Karpas-422 (cell line): ENCODE measurements around the gene SLC2A13. TPM values are rescaled to one million over a fixed set of nuclear protein-coding genes. Genes with fewer than 3 reads are reported as not detected.

ENCODE experiments used
- DNase-seq: peaks from one replicate; pipeline ENCODE4 v3.0.0-alpha.2; 2015
- H2AFZ ChIP-seq: fragments of 200-600 bp; sonication (generic); 2 replicates; pipeline ENCODE4 v1.6.1; 2014; ENCODE audit warnings: antibody characterized with exemption, low read length, mixed read lengths
- H3K27ac ChIP-seq: fragments of 200-600 bp; sonication (generic); 2 replicates; pipeline ENCODE4 v1.5.1; 2014; ENCODE audit warnings: mild to moderate bottlenecking, low read length, moderate library complexity
- H3K27me3 ChIP-seq: fragments of 200-600 bp; sonication (generic); 2 replicates; pipeline ENCODE4 v1.6.1; 2014; ENCODE audit warnings: low read length, mixed read lengths
- H3K36me3 ChIP-seq: fragments of 200-600 bp; sonication (generic); 2 replicates; pipeline ENCODE4 v1.6.1; 2014; ENCODE audit warnings: low read length, mixed read lengths; ENCODE audit not compliant: insufficient read depth
- H3K4me1 ChIP-seq: fragments of 200-600 bp; sonication (generic); 2 replicates; pipeline ENCODE4 v1.6.1; 2014; ENCODE audit warnings: mild to moderate bottlenecking, low read length, mixed read lengths
- H3K4me2 ChIP-seq: fragments of 200-600 bp; sonication (generic); 2 replicates; pipeline ENCODE4 v1.6.1; 2014; ENCODE audit warnings: low read length, low read depth, mild to moderate bottlenecking; ENCODE audit not compliant: poor library complexity, severe bottlenecking
- H3K4me3 ChIP-seq: fragments of 200-600 bp; sonication (generic); 2 replicates; pipeline ENCODE4 v1.5.1; 2014; ENCODE audit warnings: mild to moderate bottlenecking, antibody characterized with exemption, low read length, mixed read lengths
- H3K79me2 ChIP-seq: fragments of 200-600 bp; sonication (generic); 2 replicates; pipeline ENCODE4 v1.6.1; 2014; ENCODE audit warnings: mild to moderate bottlenecking, low read length, mixed read lengths
- H3K9ac ChIP-seq: fragments of 200-600 bp; sonication (generic); 2 replicates; pipeline ENCODE4 v1.6.0; 2014; ENCODE audit warnings: low read length
- H3K9me2 ChIP-seq: fragments of 200-600 bp; sonication (generic), shearing (Covaris generic); replicated peaks from 2 replicates; pipeline ENCODE4 v1.6.0; 2014; ENCODE audit warnings: mild to moderate bottlenecking, low read length, moderate library complexity; ENCODE audit not compliant: insufficient read depth
- H3K9me3 ChIP-seq: fragments of 300-700, 200-600 bp; sonication (generic); 2 replicates; pipeline ENCODE4 v1.6.1; 2014; ENCODE audit warnings: low read length, mixed read lengths
- H4K20me1 ChIP-seq: fragments of 200-600 bp; sonication (generic); 2 replicates; pipeline ENCODE4 v1.6.1; 2014; ENCODE audit warnings: mild to moderate bottlenecking, antibody characterized with exemption, low read length, low read depth; ENCODE audit not compliant: insufficient read depth
- total RNA-seq: library from RNA; depleted of rRNA; stranded (reverse); fragments of >200 nt; shearing (Covaris generic); gene quantifications from 2 replicates; pipeline ENCODE4 v1.2.3, GENCODE V29; 2014; ENCODE audit warnings: low replicate concordance

Gene SLC2A13
- total RNA-seq, 1 experiment from 2014 or later = 0.89 TPM

GRCh38 chr12:39839072-39839471 lies 266.8 kb downstream of the SLC2A13 start:
- H3K9me3 ChIP-seq = no peaks in the 10 kb centered on the region; the same call in 1 of the 2 replicates
- no peaks in the 10 kb centered on the region for H3K4me1 ChIP-seq
- H3K4me3 ChIP-seq = no peak overlapping the region
- no peak overlapping the region for H3K27ac ChIP-seq
- no peaks in the 10 kb centered on the region for H3K9me2 ChIP-seq
- no peaks in the 10 kb centered on the region for H3K79me2 ChIP-seq
- H3K36me3 ChIP-seq = no peaks in the 10 kb centered on the region
- H3K4me2 ChIP-seq = no peak overlapping the region
- H4K20me1 ChIP-seq = no peaks in the 10 kb centered on the region
- no peaks in the 10 kb centered on the region for H3K27me3 ChIP-seq
- no peak for DNase-seq
- H2AFZ ChIP-seq = no peak overlapping the region
- no peak overlapping the region for H3K9ac ChIP-seq

- Histone ChIP-seq H3K27ac (no peak overlapping the region), H3K9me3 (no peaks in the 10 kb centered on the region; the same call in 1 of the 2 replicates), H3K36me3 (no peaks in the 10 kb centered on the region), H3K27me3 (no peaks in the 10 kb centered on the region), H4K20me1 (no peaks in the 10 kb centered on the region), H2AFZ (no peak overlapping the region), H3K9ac (no peak overlapping the region), H3K4me1 (no peaks in the 10 kb centered on the region), H3K79me2 (no peaks in the 10 kb centered on the region), H3K4me2 (no peak overlapping the region), H3K4me3 (no peak overlapping the region), H3K9me2 (no peaks in the 10 kb centered on the region)
- DNase-seq = no peak
These were observed 270.1 kb downstream of the SLC2A13 start for GRCh38 chr12:39835517-39836489.

- Histone ChIP-seq H3K9ac (no peak overlapping the region), H2AFZ (no peak overlapping the region), H3K4me2 (no peak overlapping the region)
These were observed 274.1 kb downstream of the SLC2A13 start for GRCh38 chr12:39831587-39832315.

GRCh38 chr12:39830852-39831520 lies 274.9 kb downstream of the SLC2A13 start:
- H3K9me3 ChIP-seq = no peaks in the 10 kb centered on the region; the same call in 1 of the 2 replicates
- H3K4me3 ChIP-seq = no peak overlapping the region
- no peaks in the 10 kb centered on the region for H3K4me1 ChIP-seq
- H3K4me2 ChIP-seq = no peak overlapping the region
- H3K79me2 ChIP-seq = no peaks in the 10 kb centered on the region
- H3K9me2 ChIP-seq = no peaks in the 10 kb centered on the region
- no peak for DNase-seq
- H4K20me1 ChIP-seq = no peaks in the 10 kb centered on the region
- H3K9ac ChIP-seq = no peak overlapping the region
- no peaks in the 10 kb centered on the region for H3K27me3 ChIP-seq
- H3K36me3 ChIP-seq = no peaks in the 10 kb centered on the region
- H3K27ac ChIP-seq = no peak overlapping the region
- H2AFZ ChIP-seq = no peak overlapping the region

More at GRCh38 chr12:39831587-39832315, 274.1 kb downstream of the SLC2A13 start:
- H3K4me1 ChIP-seq = no peaks in the 10 kb centered on the region
- no peak for DNase-seq
- H3K4me3 ChIP-seq = no peak overlapping the region
- H3K36me3 ChIP-seq = no peaks in the 10 kb centered on the region
- H4K20me1 ChIP-seq = no peaks in the 10 kb centered on the region
- H3K79me2 ChIP-seq = no peaks in the 10 kb centered on the region
- no peaks in the 10 kb centered on the region; the same call in 1 of the 2 replicates for H3K9me3 ChIP-seq
- no peaks in the 10 kb centered on the region for H3K27me3 ChIP-seq
- H3K9me2 ChIP-seq = no peaks in the 10 kb centered on the region
- H3K27ac ChIP-seq = no peak overlapping the region

DNA sequence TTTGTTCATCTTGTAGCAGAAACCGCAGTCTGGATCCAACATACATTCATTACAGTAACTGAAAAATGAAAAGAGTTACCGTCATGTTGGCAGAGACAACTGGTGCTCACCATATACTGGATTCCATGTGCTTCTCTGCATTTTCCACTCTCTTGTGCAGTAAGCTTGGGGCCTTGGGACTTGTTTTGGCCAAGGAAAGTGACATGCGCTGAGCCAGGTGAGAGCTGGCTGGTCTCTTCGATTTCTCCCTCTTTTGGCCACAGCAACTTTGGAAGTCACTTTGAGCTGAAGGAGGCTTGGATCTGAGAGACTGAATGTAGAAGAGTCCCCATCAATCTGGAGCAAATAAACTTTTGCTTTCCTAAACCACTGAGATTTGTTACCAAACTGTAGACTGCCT lies 275.7 kb downstream of the SLC2A13 start:
- H3K27ac ChIP-seq = no peak overlapping the region
- no peaks in the 10 kb centered on the region for H4K20me1 ChIP-seq
- no peak overlapping the region for H3K4me3 ChIP-seq
- H3K4me2 ChIP-seq = no peak overlapping the region
- H3K9me2 ChIP-seq = no peaks in the 10 kb centered on the region
- H3K9ac ChIP-seq = no peak overlapping the region
- no peak overlapping the region for H2AFZ ChIP-seq
- H3K27me3 ChIP-seq = no peaks in the 10 kb centered on the region
- H3K4me1 ChIP-seq = no peaks in the 10 kb centered on the region
- no peaks in the 10 kb centered on the region for H3K36me3 ChIP-seq
- no peaks in the 10 kb centered on the region for H3K79me2 ChIP-seq
- H3K9me3 ChIP-seq = no peaks in the 10 kb centered on the region
- DNase-seq = no peak

DNA sequence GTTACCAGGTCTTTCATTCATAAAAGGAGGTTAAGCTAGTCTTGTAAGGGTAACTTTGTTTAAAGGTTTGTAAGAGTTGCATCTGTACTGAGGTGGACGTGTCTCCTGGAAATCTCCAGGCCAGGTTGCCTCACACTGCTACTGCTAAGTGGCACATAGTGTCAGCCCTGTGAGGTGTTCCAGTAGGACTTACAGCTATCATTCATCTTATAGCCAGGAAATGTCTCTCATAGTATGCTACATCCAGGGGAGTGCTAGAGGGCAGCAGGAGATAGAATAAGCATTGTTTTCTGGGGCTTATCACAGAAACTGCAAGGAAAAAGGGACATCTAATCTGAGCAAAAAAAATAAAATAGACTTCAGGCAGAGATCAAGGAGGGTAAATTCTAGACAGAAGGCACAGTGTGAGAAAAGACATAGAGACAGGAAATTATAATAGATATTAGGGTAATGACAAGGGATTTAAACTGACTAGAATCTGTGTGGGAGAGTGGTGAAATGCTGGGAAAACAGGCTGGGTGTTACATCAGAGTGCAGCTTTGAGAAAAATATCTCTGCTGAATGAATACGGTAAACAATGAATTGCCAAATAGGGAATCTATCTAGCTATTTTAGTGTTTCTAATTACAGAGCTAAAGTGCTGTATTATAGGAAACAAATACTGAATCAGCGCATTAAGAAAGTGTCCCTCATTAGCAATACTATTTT lies 281.2 kb downstream of the SLC2A13 start:
- H2AFZ ChIP-seq = no peak overlapping the region
- no peaks in the 10 kb centered on the region for H3K4me1 ChIP-seq
- H3K36me3 ChIP-seq = no peaks in the 10 kb centered on the region
- no peaks in the 10 kb centered on the region for H3K27me3 ChIP-seq
- no peak for DNase-seq
- no peaks in the 10 kb centered on the region for H4K20me1 ChIP-seq
- no peak overlapping the region for H3K4me2 ChIP-seq
- H3K79me2 ChIP-seq = no peaks in the 10 kb centered on the region
- H3K9me2 ChIP-seq = no peaks in the 10 kb centered on the region
- H3K4me3 ChIP-seq = no peak overlapping the region
- no peaks in the 10 kb centered on the region for H3K9me3 ChIP-seq
- H3K27ac ChIP-seq = no peak overlapping the region
- no peak overlapping the region for H3K9ac ChIP-seq

- H2AFZ ChIP-seq = no peak overlapping the region
- H4K20me1 ChIP-seq = no peaks in the 10 kb centered on the region
- no peaks in the 10 kb centered on the region for H3K9me3 ChIP-seq
- no peaks in the 10 kb centered on the region for H3K4me1 ChIP-seq
- H3K9ac ChIP-seq = no peak overlapping the region
- no peak overlapping the region for H3K4me3 ChIP-seq
- H3K9me2 ChIP-seq = no peaks in the 10 kb centered on the region
- H3K27ac ChIP-seq = no peak overlapping the region
- no peak overlapping the region for H3K4me2 ChIP-seq
- no peak for DNase-seq
- no peaks in the 10 kb centered on the region for H3K79me2 ChIP-seq
- no peaks in the 10 kb centered on the region for H3K36me3 ChIP-seq
- no peaks in the 10 kb centered on the region for H3K27me3 ChIP-seq
These were observed 289.2 kb downstream of the SLC2A13 start for GRCh38 chr12:39816671-39817185.
